Endodermal cell (in vitro differentiated cells): ENCODE results near the gene CHIT1. TPM values are rescaled to one million over a fixed set of nuclear protein-coding genes. Genes with fewer than 3 reads are reported as not detected.
"Not testable (repeated sequence)": the region's sequence is repeated elsewhere in the genome, so short reads cannot be mapped to it uniquely, and the experiment has no call there.

ENCODE experiments used
- DNase-seq: peaks from one replicate; pipeline ENCODE4 v3.0.0-alpha.2; 2017
- H3K27ac ChIP-seq: 2 replicates; pipeline ENCODE4 v1.5.1; 2013; ENCODE audit warnings: mild to moderate bottlenecking, low read depth, low read length, moderate library complexity
- H3K27me3 ChIP-seq: 2 replicates; pipeline ENCODE4 v1.6.1; 2013; ENCODE audit warnings: mild to moderate bottlenecking, low read length, moderate library complexity; ENCODE audit not compliant: insufficient read depth, control insufficient read depth, poor library complexity, severe bottlenecking
- H3K36me3 ChIP-seq: 2 replicates; pipeline ENCODE4 v1.7.0; 2013; ENCODE audit warnings: mild to moderate bottlenecking, low read length, moderate library complexity; ENCODE audit not compliant: control insufficient read depth, insufficient read depth
- H3K4me1 ChIP-seq: one replicate; pipeline ENCODE4 v1.7.0; 2013; ENCODE audit warnings: low read length; ENCODE audit not compliant: control insufficient read depth, insufficient read depth
- H3K4me3 ChIP-seq: 2 replicates; pipeline ENCODE4 v1.5.1; 2013; ENCODE audit warnings: mild to moderate bottlenecking, low read length, moderate library complexity
- H3K9ac ChIP-seq: 2 replicates; pipeline ENCODE4 v1.6.1; 2013; ENCODE audit warnings: mild to moderate bottlenecking, low read length, moderate library complexity; ENCODE audit not compliant: poor library complexity, severe bottlenecking; ENCODE audit errors: extremely low read depth
- H3K9me3 ChIP-seq: 2 replicates; pipeline ENCODE4 v1.6.1; 2013; ENCODE audit warnings: mild to moderate bottlenecking, low read length, moderate library complexity; ENCODE audit not compliant: control insufficient read depth
- H3K27ac Mint-ChIP-seq: 2 replicates; pipeline ENCODE4 v1.8.0; 2020; ENCODE audit warnings: mixed read lengths
- H3K27me3 Mint-ChIP-seq: 2 replicates; pipeline ENCODE4 v1.8.0; 2021; ENCODE audit warnings: mild to moderate bottlenecking, mixed read lengths; ENCODE audit not compliant: insufficient read depth
- H3K36me3 Mint-ChIP-seq: 2 replicates; pipeline ENCODE4 v1.8.0; 2020; ENCODE audit warnings: low read depth, mixed read lengths
- H3K4me1 Mint-ChIP-seq: 2 replicates; pipeline ENCODE4 v1.8.0; 2020; ENCODE audit warnings: mixed read lengths
- H3K4me3 Mint-ChIP-seq: 2 replicates; pipeline ENCODE4 v1.8.0; 2020; ENCODE audit warnings: mild to moderate bottlenecking, moderate library complexity, mixed read lengths
- H3K9me3 Mint-ChIP-seq: 2 replicates; pipeline ENCODE4 v1.8.0; 2020; ENCODE audit warnings: mild to moderate bottlenecking, mixed read lengths
- WGBS, 2 experiments: methylation state at CpG; one replicate each; pipeline versions ENCODE4 v1.1.5 to v1.1.7; 2013; ENCODE audit warnings: missing lambda C conversion rate in 2 of 2, mixed read lengths in 1 of 2; ENCODE audit not compliant: insufficient coverage in 1 of 2, insufficient read length in 1 of 2; 5-methylcytosine and 5-hydroxymethylcytosine counted together
- total RNA-seq, 2 donors: library from RNA; stranded (reverse); fragmentation: NEBNext Ultra II Directional in 1 of 2; extraction: Animal tissue kit (Norgen Biotek cat#: 25700) in 1 of 2; gene quantifications; 2 replicates in 1 of 2; 3 replicates in 1 of 2; pipeline ENCODE4 v1.2.1, GENCODE V29; 2021
- TF ChIP-seq, protein P1 (sequence below): fragments of 200-600 bp; sonication (generic); conservative IDR thresholded peaks from 2 replicates; pipeline ENCODE4 v1.5.0; 2021; ENCODE audit warnings: antibody characterized with exemption, mild to moderate bottlenecking

CHIT1 gene
- total RNA-seq, 2 donors from 2014 or later = 0.07 TPM; not detected in 1

DNA sequence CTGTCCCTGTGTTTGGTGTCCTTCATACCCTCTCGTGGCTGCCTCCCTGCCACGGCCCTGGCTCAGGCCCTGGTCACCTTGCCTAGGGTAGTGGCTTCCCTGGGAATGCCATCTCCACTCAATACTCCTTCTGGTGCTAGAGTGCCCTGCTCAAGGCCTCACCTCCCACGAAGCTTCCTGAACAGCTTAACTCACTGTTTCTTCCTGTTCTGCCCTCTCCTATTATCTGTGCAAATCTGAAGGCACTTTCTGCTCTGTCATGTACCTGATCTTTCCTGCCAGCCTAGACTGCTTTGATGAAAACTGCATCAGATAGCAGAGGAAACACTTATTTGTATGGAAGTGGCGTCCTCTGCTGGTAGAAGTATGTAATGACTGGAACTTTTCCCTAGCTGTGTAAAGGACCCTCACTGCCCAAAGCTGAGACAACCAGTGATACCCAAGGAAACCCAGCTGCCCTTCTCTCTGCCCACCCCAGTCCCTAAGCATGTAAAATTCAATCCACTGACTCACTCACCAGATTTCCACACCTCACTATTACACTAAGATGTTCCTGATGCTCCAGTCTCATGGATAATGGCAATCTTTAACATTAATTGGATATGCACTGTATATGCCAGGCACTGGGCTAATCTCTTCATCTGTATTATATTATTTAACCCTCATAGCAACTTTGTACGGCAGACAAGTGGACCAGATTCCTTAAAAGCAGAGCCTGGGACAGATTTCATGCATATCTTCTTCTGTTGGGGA lies 39.6 kb upstream of the CHIT1 start:
- Histone ChIP-seq H3K27me3 (peaks cover 25% of the 10 kb centered on the region), H3K4me3 (no peak overlapping the region), H3K9ac (no peak overlapping the region), H3K9me3 (no peaks in the 10 kb centered on the region), H3K27ac (no peak overlapping the region), H3K36me3 (no peaks in the 10 kb centered on the region), H3K4me1 (peaks cover 7% of the 10 kb centered on the region)
- DNase-seq = peak; percentile 78
- WGBS, 2 experiments = 31 to 39% methylated on average over 4 to 5 of the region's 5 CpGs
- TF ChIP-seq, protein P1, sequence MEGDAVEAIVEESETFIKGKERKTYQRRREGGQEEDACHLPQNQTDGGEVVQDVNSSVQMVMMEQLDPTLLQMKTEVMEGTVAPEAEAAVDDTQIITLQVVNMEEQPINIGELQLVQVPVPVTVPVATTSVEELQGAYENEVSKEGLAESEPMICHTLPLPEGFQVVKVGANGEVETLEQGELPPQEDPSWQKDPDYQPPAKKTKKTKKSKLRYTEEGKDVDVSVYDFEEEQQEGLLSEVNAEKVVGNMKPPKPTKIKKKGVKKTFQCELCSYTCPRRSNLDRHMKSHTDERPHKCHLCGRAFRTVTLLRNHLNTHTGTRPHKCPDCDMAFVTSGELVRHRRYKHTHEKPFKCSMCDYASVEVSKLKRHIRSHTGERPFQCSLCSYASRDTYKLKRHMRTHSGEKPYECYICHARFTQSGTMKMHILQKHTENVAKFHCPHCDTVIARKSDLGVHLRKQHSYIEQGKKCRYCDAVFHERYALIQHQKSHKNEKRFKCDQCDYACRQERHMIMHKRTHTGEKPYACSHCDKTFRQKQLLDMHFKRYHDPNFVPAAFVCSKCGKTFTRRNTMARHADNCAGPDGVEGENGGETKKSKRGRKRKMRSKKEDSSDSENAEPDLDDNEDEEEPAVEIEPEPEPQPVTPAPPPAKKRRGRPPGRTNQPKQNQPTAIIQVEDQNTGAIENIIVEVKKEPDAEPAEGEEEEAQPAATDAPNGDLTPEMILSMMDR = peak; percentile 92
- H3K36me3 Mint-ChIP-seq = no peaks in the 10 kb centered on the region
- no peaks in the 10 kb centered on the region for H3K9me3 Mint-ChIP-seq
- H3K4me3 Mint-ChIP-seq = no peak overlapping the region
- peaks cover 38% of the 10 kb centered on the region for H3K27me3 Mint-ChIP-seq
- H3K27ac Mint-ChIP-seq = no peak overlapping the region
- peaks cover 19% of the 10 kb centered on the region for H3K4me1 Mint-ChIP-seq

DNA sequence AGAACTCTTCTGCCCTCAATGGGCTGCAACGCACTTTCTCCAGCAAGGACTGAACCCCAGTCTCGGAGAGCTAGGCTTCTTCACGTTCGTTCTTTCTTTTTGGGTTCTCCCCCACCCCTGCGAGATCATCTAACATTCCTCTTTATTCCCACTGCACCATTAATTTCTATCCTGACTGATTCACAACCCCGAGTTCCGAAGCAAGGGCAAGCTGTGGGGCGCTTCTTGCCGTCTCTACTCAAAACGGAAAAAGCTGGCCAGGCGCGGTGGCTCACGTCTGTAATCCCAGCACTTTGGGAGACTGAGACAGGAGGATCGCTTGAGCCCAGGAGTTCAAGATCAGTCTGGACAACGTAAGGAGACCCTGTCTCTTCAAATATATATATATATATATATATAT lies 38.4 kb upstream of the CHIT1 start:
- no peak overlapping the region for H3K9ac ChIP-seq
- no peak overlapping the region for H3K27ac ChIP-seq
- TF ChIP-seq, protein P1 = no peak
- 83 to 85% methylated on average over 11 to 14 of the region's 15 CpGs for WGBS, 2 experiments
- H3K27ac Mint-ChIP-seq = no peak overlapping the region
- peaks cover 2% of the 10 kb centered on the region for H3K4me1 ChIP-seq
- H3K9me3 Mint-ChIP-seq = no peaks in the 10 kb centered on the region
- DNase-seq = no peak
- H3K4me3 ChIP-seq = peak overlapping the region; percentile 78
- peaks cover 32% of the 10 kb centered on the region for H3K27me3 ChIP-seq
- no peaks in the 10 kb centered on the region for H3K36me3 ChIP-seq
- peaks cover 43% of the 10 kb centered on the region for H3K27me3 Mint-ChIP-seq
- no peaks in the 10 kb centered on the region for H3K9me3 ChIP-seq
- no peaks in the 10 kb centered on the region for H3K36me3 Mint-ChIP-seq
- peak overlapping the region; percentile 66 for H3K4me3 Mint-ChIP-seq
- H3K4me1 Mint-ChIP-seq = peaks cover 12% of the 10 kb centered on the region

DNA sequence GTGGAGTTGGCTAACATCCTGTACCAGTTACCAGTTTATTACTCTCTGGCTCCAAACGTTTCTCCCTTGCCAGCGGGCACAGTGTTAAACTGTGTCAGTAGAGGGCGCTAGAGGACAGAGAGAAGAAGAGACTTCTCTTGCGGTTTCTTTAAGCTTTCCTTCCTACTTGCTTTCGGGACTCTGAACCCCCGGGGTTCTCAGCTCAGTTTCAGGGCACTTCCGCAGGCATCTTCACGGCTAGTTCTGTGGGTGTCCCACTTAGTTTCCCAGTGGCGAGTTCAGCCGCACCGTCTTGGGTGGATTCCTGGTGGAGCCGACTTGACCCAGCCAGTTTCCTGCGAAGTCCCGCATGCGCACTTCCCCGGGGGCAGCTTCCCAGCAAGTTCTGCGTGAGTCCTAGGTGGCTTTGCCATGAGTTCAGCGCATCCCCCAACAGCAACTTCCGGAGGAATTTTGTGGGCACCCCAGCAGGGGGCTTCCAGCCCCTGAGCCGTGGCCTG lies 37.9 kb upstream of the CHIT1 start:
- Mint-ChIP-seq H3K4me3 (peak overlapping the region; percentile 66), H3K27me3 (peaks cover 43% of the 10 kb centered on the region), H3K4me1 (peaks cover 12% of the 10 kb centered on the region), H3K36me3 (no peaks in the 10 kb centered on the region), H3K9me3 (no peaks in the 10 kb centered on the region), H3K27ac (peak overlapping the region; percentile 42)
- H3K27me3 ChIP-seq = peaks cover 27% of the 10 kb centered on the region
- peaks cover 2% of the 10 kb centered on the region for H3K4me1 ChIP-seq
- peak overlapping the region; percentile 78 for H3K4me3 ChIP-seq
- H3K9me3 ChIP-seq = no peaks in the 10 kb centered on the region
- H3K36me3 ChIP-seq = no peaks in the 10 kb centered on the region
- H3K9ac ChIP-seq = peak overlapping the region; percentile 22
- H3K27ac ChIP-seq = no peak overlapping the region
- 11 to 18% methylated on average over 19 to 20 of the region's 20 CpGs for WGBS, 2 experiments
- TF ChIP-seq, protein P1 = peak; percentile 97
- peak; percentile 95 for DNase-seq

DNA sequence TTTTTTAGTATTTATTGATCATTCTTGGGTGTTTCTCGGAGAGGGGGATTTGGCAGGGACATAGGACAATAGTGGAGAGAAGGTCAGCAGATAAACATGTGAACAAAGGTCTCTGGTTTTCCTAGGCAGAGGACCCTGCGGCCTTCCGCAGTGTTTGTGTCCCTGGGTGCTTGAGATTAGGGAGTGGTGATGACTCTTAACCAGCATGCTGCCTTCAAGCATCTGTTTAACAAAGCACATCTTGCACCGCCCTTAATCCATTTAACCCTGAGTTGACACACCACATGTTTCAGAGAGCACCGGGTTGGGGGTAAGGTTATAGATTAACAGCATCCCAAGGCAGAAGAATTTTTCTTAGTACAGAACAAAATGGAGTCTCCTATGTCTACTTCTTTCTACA lies 36.7 kb upstream of the CHIT1 start:
- 31% methylated on average over 2 of the region's 5 CpGs; no CpG with 5 or more reads in 1 of the 2 experiments for WGBS, 2 experiments
- H3K27ac ChIP-seq, H3K36me3 ChIP-seq, H3K4me3 Mint-ChIP-seq, H3K9me3 Mint-ChIP-seq, H3K36me3 Mint-ChIP-seq, H3K4me1 ChIP-seq, H3K4me3 ChIP-seq, H3K9ac ChIP-seq, DNase-seq, H3K9me3 ChIP-seq: not testable (repeated sequence)
- H3K27ac Mint-ChIP-seq = peak overlapping the region; percentile 41
- H3K27me3 Mint-ChIP-seq = peaks cover 46% of the 10 kb centered on the region
- peaks cover 22% of the 10 kb centered on the region for H3K27me3 ChIP-seq
- H3K4me1 Mint-ChIP-seq = peaks cover 13% of the 10 kb centered on the region
